LNCAP (cell line): ENCODE measurements around the gene HSPA12A.

Experiments
- TF ChIP-seq, protein P1 (sequence below): fragments of 450-650 bp; IDR thresholded peaks from 2 replicates; pipeline ENCODE4 v1.5.1; 2017; ENCODE audit warnings: mild to moderate bottlenecking

Gene HSPA12A

DNA sequence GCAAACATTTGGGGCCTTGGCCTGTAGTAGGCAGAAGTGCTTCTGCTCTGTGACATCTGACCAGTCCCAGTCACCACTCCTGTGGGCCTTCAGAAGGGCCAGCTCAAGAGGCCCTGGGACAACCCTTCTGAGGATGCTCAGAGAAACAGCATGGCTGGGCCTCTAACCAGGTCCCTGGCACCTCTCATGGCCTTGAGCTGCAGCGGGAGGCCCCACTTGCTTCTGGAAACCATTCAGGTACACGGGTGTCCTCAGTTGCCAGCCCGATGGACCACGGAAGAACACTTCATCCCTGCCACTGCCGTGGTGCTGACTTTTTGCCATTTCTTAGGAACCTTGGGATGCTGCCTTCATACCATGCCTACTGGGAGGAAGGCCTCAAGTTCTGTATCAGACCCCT, 57.6 kb downstream of the HSPA12A start:
- TF ChIP-seq, protein P1, sequence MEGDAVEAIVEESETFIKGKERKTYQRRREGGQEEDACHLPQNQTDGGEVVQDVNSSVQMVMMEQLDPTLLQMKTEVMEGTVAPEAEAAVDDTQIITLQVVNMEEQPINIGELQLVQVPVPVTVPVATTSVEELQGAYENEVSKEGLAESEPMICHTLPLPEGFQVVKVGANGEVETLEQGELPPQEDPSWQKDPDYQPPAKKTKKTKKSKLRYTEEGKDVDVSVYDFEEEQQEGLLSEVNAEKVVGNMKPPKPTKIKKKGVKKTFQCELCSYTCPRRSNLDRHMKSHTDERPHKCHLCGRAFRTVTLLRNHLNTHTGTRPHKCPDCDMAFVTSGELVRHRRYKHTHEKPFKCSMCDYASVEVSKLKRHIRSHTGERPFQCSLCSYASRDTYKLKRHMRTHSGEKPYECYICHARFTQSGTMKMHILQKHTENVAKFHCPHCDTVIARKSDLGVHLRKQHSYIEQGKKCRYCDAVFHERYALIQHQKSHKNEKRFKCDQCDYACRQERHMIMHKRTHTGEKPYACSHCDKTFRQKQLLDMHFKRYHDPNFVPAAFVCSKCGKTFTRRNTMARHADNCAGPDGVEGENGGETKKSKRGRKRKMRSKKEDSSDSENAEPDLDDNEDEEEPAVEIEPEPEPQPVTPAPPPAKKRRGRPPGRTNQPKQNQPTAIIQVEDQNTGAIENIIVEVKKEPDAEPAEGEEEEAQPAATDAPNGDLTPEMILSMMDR = no peak

DNA sequence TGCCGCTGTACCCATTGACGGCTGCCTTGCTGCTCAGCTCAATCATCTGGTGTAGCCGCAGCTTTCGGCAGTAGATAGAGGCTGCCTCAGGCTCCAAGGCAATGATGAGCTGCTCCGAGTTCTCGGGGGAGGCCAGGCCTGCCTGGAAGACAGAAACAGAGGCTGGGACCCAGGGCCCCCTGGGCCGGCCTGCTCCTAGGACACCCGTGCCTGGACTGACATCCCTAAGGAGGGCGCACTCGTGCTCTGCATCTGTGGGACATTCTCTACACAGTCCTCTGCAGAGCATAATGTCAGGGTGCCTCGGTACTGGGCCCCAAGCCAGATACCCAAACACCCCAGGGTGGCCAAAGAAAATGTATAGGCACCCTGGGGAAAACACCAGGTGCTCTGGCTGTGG, 58.5 kb downstream of the HSPA12A start:
- TF ChIP-seq, protein P1 = no peak

DNA sequence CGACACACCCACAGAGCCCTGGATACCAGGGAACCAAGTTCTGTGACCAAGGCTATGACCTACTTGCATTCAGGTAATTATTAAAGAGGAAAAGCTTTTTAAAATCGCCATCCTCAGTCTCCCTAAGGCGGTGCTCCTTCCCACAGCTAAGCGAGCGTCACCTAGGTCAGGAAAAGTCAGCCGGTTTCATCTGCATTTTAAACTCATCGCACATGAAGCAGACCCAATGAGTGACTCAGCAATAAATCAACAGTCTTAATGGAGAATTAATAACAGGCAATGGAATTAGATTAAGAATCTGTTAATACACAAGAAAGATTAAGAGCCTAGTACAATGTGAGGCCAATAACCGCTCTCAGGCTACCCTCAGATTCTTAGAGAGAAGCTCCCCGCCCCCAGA, 59.2 kb downstream of the HSPA12A start:
- TF ChIP-seq, protein P1 = no peak

DNA sequence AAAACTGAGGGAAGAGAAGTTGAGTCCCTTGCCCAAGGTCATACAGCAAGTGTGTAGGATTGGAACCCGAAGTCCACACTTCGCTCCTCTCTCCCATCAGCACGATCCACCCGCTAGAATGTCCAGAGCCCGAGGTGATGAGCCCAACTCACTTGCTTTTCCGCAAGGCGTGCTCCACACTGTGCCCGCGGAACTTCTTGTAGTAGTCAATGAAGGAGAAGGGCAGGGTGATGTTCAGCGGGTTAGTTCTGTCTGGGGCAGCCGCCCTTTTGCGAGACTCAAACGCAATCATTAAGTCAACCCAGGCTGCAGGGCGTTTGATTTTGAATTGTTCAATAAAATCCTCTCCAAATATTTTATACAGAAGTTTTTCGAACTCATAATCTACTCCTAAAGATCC, 63.0 kb downstream of the HSPA12A start:
- TF ChIP-seq, protein P1 = no peak

DNA sequence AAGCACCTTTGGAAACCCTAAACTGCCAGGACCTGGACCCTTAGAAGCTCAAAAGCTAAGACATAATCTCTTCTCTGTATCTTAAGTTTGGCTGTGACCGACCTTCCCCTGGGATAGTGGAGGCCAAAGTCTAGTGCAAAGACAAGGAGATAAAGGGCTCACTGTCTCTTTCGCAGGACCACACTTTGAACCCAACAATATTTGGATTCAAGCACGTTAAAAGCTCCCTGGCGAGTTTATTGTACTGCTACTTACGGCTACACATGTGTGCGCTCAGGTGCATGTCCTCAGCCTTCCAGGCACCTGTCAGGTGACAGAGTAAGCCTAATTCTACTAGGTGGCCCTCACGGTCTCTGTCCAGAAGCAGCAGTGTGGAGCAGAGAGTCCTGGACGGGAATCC, 65.7 kb downstream of the HSPA12A start:
- TF ChIP-seq, protein P1 = no peak

DNA sequence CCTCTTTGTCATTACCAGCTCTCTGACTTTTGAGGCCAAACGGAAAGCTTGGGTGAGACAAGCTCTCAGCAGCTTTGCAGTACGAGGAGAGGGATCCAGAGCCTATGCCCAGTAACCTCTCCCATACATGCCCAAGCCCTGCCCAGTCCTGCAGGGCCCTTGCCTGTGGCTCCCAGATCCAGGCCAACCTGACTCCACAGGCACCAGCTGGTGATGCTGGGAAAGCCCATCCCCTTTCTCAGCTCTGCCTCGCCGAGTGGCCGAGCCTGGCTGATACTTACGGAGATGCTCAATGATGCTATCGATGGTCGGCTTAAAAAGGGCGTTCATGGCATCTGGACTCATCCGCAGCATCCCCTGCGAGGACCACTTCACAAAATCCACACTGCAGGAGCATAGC, 66.2 kb downstream of the HSPA12A start:
- TF ChIP-seq, protein P1 = no peak

DNA sequence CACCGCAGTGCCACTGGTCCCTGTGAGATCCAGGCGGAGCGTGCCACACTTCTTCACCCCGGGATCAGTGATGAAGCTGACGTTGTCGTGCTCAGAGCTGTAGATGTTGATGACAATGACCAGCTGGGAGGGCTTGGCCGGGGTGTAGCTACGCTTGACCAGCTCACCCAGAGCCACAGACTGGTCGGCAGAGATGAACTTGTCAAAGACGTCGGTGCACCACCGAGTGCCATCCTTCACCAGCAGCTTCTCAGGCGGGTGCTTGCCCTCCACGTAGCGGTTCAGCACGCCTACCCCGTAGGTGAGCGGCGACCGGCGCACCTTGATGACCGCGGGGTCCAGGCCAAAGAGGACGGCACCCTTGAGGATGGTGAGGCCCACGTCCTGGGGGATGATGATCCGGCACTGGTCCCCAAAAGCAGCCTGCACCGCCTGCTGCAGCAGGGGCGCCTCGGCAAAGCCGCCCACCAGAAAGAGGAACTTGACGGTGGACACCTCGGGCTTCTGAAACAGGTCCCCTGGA, 67.4 kb downstream of the HSPA12A start:
- TF ChIP-seq, protein P1 = no peak

DNA sequence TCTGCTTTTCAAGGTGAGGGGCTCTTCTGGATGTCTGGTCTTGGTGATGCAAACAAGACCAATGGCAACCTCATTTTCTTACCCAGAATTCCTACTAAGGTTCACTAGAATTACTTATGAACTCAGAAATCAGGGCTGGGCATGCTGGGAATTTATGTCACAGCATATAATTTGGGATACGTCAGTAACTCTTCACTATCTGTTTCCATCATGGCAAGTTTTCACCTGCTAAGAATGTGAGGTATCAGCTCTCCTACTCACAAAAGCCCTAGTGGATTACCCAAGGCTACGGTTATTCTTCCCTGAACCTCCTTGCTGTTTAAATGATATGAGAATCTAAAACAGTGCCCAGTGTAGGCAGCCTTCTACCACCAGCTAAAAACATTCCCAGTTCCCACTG, 68.5 kb downstream of the HSPA12A start:
- TF ChIP-seq, protein P1 = no peak
